Lower leg skin (tissue), 4 donors: ENCODE data around the gene TRPV6. TPM values are rescaled to one million over a fixed set of nuclear protein-coding genes. Genes with fewer than 3 reads are reported as not detected.
A peak's percentile ranks its signal among the peaks of the same experiment; 100 is the strongest.

Experiments
- DNase-seq, 2 donors: peaks; one replicate each; pipeline ENCODE4 v3.0.0-alpha.2; 2019; ENCODE audit warnings: low spot score in 2 of 2
- H3K4me3 ChIP-seq: fragments of 200-600 bp; sonication (generic); 2 replicates; pipeline ENCODE4 v1.5.1; 2017; ENCODE audit warnings: mild to moderate bottlenecking, low read depth; ENCODE audit not compliant: poor library complexity, severe bottlenecking
- CTCF ChIP-seq, 3 donors: fragments of 450-650 bp; IDR thresholded peaks; one replicate each; pipeline ENCODE4 v1.5.1; 2016; ENCODE audit warnings: antibody characterized with exemption in 3 of 3, mild to moderate bottlenecking in 3 of 3, moderate library complexity in 2 of 3
- POLR2A ChIP-seq, 2 donors: fragments of 450-650 bp; IDR thresholded peaks; one replicate each; pipeline ENCODE4 v1.6.1; 2016 to 2017; ENCODE audit warnings: antibody characterized with exemption in 2 of 2, mild to moderate bottlenecking in 1 of 2, moderate library complexity in 1 of 2
- WGBS, 2 donors: methylation state at CpG; one replicate each; pipeline ENCODE4 v1.1.5; 2018; 5-methylcytosine and 5-hydroxymethylcytosine counted together
- intact Hi-C: fragments of 100-400 bp; cut with DNase I; formaldehyde crosslinking; loops from one replicate; pipeline ENCODE4 v1.15.0; 2023; ENCODE audit warnings: low total_unique reads
- total RNA-seq, 4 donors: library from RNA; depleted of rRNA; stranded (reverse); fragments of >200 nt; gene quantifications; one replicate each; pipeline ENCODE4 v1.1.0, GENCODE V29; 2016

The TRPV6 gene
- total RNA-seq, 4 donors from 2014 or later: 10.3 to 13.4 (median 11.5) TPM

- TF ChIP-seq POLR2A (IDR thresholded peaks at IDR 0.05): no peak
- TF ChIP-seq CTCF (IDR thresholded peaks at IDR 0.05): no peak
- WGBS, 2 donors: 89% methylated on average over 11 of the region's 11 CpGs
These were observed 44.7 kb upstream of the TRPV6 start for GRCh38 chr7:142930126-142930730.

GRCh38 chr7:142927949-142928348, 42.4 kb upstream of the TRPV6 start:
- TF ChIP-seq CTCF (IDR thresholded peaks at IDR 0.05) (no peak), POLR2A (IDR thresholded peaks at IDR 0.05) (no peak)
- intact Hi-C loops: no loop called here
- no peak overlapping the region for H3K4me3 ChIP-seq
- DNase-seq: peak in 1 of 2 donors; percentile 62
- 75 to 77% methylated on average over 8 of the region's 8 CpGs for WGBS, 2 donors

More at GRCh38 chr7:142930126-142930730, 44.7 kb upstream of the TRPV6 start:
- H3K4me3 ChIP-seq: no peak overlapping the region
- intact Hi-C loops: no loop called here
- DNase-seq: peak in 1 of 2 donors; percentile 70

GRCh38 chr7:142927085-142927745, 41.7 kb upstream of the TRPV6 start:
- intact Hi-C loops: no loop called here
- 54 to 63% methylated on average over 7 of the region's 7 CpGs for WGBS, 2 donors

GRCh38 chr7:142925413-142925812, 39.9 kb upstream of the TRPV6 start:
- H3K4me3 ChIP-seq: no peak overlapping the region
- 83% methylated on average over 12 of the region's 12 CpGs for WGBS, 2 donors
- TF ChIP-seq POLR2A (IDR thresholded peaks at IDR 0.05) (no peak), CTCF (IDR thresholded peaks at IDR 0.05) (no peak)
- peak in 1 of 2 donors; percentile 75 for DNase-seq
- intact Hi-C loops: no loop called here

More at GRCh38 chr7:142927085-142927745, 41.7 kb upstream of the TRPV6 start:
- TF ChIP-seq CTCF (IDR thresholded peaks at IDR 0.05) (no peak), POLR2A (IDR thresholded peaks at IDR 0.05) (no peak)
- peak in 1 of 2 donors; percentile 56 for DNase-seq
- H3K4me3 ChIP-seq: no peak overlapping the region

GRCh38 chr7:142923391-142923790, 37.8 kb upstream of the TRPV6 start:
- WGBS, 2 donors: 45 to 47% methylated on average over 2 of the region's 2 CpGs
- no peak for DNase-seq
- no peak overlapping the region for H3K4me3 ChIP-seq
- intact Hi-C loops: no loop called here
- TF ChIP-seq POLR2A (IDR thresholded peaks at IDR 0.05) (no peak), CTCF (IDR thresholded peaks at IDR 0.05) (no peak)
